AG20443 (cell line): ENCODE data around the gene ADSS2.
"Not testable (repeated sequence)": the region's sequence is repeated elsewhere in the genome, so short reads cannot be mapped to it uniquely, and the experiment has no call there.

Source experiments
- DNase-seq: peaks from one replicate; pipeline ENCODE4 v3.0.0; 2012; ENCODE audit warnings: low spot score, mixed read lengths

The ADSS2 gene

DNA sequence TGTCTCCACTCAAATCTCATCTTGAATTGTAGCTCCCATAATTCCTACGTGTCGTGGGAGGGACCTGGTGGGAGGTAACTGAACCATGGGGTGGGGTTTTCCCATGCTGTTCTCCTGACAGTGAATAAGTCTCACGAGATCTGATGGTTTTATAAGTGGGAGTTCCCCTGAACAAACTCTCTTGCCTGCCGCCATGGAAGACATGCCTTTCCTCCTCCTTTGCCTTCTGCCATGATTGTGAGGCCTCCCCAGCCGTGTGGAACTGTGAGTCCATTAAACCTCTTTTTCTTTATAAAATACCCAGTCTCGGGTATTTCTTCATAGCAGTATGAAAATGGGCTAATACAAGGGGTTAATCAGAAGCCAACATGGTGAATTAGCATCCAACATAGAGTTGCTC lies 86.4 kb downstream of the ADSS2 start:
- not testable (repeated sequence) for DNase-seq

DNA sequence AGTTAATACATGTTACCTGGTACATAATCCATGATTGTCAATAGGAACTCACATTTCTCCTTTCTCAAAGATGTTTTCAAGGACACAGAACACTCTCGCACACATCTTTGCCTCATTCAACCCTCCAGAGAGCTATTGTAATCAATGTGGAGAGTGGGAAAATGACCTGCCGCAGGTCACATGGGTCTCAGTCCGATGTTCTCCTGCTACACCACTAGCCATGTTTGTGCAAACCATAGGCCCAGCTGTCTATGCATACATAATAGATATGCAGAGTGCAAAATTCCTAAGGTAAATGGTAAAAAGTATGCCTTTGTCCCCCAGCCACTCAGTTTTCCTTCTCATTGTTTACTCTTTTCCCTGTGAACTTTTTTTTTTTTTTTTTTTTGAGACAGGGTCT lies 89.2 kb downstream of the ADSS2 start:
- no peak for DNase-seq

DNA sequence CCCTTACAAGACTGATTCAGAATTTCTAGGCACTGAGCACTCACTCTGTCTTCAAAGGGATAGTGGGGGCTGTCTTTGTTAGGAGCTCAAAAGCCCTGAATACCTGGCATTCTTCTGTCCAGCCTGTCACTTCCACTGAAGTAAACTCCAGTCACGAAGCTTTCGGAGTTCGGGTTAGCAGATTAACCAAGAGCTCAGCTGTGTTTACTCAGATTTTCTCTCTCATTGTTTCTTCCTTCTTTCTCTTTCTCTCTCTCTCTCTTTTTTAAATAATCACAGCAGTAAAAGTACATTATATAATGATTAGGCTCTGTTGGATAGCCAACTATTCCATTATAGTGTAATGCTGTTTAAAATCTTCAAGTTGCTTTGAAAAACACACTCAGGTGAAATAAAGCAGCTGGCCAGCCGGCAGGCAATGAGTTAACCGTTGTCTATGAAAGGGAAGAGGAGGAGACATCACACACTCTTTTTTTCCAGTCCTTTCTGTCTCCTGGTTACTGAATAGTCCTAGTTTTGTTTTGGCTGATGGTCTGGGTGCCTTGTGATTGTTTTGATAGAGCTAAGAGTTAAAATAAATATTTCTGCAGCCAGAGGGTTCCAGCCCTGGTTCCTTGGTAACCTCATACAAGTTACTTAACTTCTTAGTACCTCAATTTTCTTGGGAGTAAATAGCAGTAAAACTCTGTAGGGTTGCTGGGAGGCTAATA lies 89.8 kb downstream of the ADSS2 start:
- DNase-seq, result peak; percentile 55
